Ishikawa (cell line): Measurements from ENCODE around the gene IDH2.

Source experiments
- CEBPB ChIP-seq: IDR thresholded peaks from 2 replicates; pipeline ENCODE4 v1.6.1; 2012
- CREB1 ChIP-seq: IDR thresholded peaks from 2 replicates; pipeline ENCODE4 v1.6.1; 2012; ENCODE audit warnings: low read depth
- EGR1 ChIP-seq: IDR thresholded peaks from 2 replicates; pipeline ENCODE4 v1.6.1; 2012
- EP300 ChIP-seq: IDR thresholded peaks from 2 replicates; pipeline ENCODE4 v1.6.1; 2012; ENCODE audit warnings: borderline replicate concordance
- FOXM1 ChIP-seq: IDR thresholded peaks from 2 replicates; pipeline ENCODE4 v1.6.1; 2012; ENCODE audit warnings: low read depth, borderline replicate concordance
- MAX ChIP-seq: IDR thresholded peaks from 2 replicates; pipeline ENCODE4 v1.6.1; 2012
- NFIC ChIP-seq: IDR thresholded peaks from 2 replicates; pipeline ENCODE4 v1.6.1; 2012
- REST ChIP-seq: IDR thresholded peaks from 2 replicates; pipeline ENCODE4 v1.6.1; 2012; ENCODE audit warnings: low read depth, mild to moderate bottlenecking
- TAF1 ChIP-seq: IDR thresholded peaks from 2 replicates; pipeline ENCODE4 v1.6.1; 2012; ENCODE audit warnings: low read depth, mild to moderate bottlenecking
- TCF12 ChIP-seq: IDR thresholded peaks from 2 replicates; pipeline ENCODE4 v1.6.1; 2012; ENCODE audit warnings: low read depth
- TEAD4 ChIP-seq: IDR thresholded peaks from 2 replicates; pipeline ENCODE4 v1.6.1; 2012
- USF1 ChIP-seq: IDR thresholded peaks from 2 replicates; pipeline ENCODE4 v1.6.1; 2012
- ZBTB7A ChIP-seq: IDR thresholded peaks from 2 replicates; pipeline ENCODE4 v1.6.1; 2012; ENCODE audit warnings: low read depth

Gene IDH2

GRCh38 chr15:90104551-90104950 is 2.3 kb upstream of the IDH2 start:
- TF ChIP-seq ZBTB7A (0 out of 2 replicates have a peak, but pooled peaks have one; percentile 7), TCF12 (peak; percentile 89), EP300 (peak; percentile 68), USF1 (0 out of 2 replicates have a peak, but pooled peaks have one; percentile 16), CEBPB (peak; percentile 78), MAX (no peak; the same call in none of the 2 replicates), FOXM1 (no peak), NFIC (peak; percentile 91), EGR1 (no peak)

GRCh38 chr15:90103701-90104329 is 1.5 kb upstream of the IDH2 start:
- TF ChIP-seq TEAD4: no peak

GRCh38 chr15:90101130-90101968 is 919 bp downstream of the IDH2 start:
- TF ChIP-seq ZBTB7A (peak; percentile 77; the same call in 1 of the 2 replicates), REST (no peak)

GRCh38 chr15:90099868-90100831 is 2.1 kb downstream of the IDH2 start:
- TF ChIP-seq NFIC: no peak
- no peak for TF ChIP-seq CREB1
- TF ChIP-seq FOXM1: no peak
- TF ChIP-seq EGR1: no peak
- no peak for TF ChIP-seq CEBPB
- TF ChIP-seq TAF1: no peak
- no peak for TF ChIP-seq TCF12
- TF ChIP-seq TEAD4: peak; percentile 76

GRCh38 chr15:90099072-90099867 is 3.0 kb downstream of the IDH2 start:
- TF ChIP-seq CEBPB (no peak), TCF12 (no peak), FOXM1 (no peak)

- TF ChIP-seq FOXM1 (no peak), USF1 (no peak), MAX (no peak), TAF1 (no peak)
Observed at GRCh38 chr15:90097475-90097874, 4.8 kb downstream of the IDH2 start.

- TF ChIP-seq CREB1 (0 out of 2 replicates have a peak, but pooled peaks have one; percentile 8), TEAD4 (no peak)
Observed at GRCh38 chr15:90095521-90095959, 6.7 kb downstream of the IDH2 start.
